Osteocyte (in vitro differentiated cells): ENCODE results near the gene RHOF. TPM values are rescaled to one million over a fixed set of nuclear protein-coding genes. Genes with fewer than 3 reads are reported as not detected.

Source experiments
- DNase-seq: peaks from one replicate; pipeline ENCODE4 v3.0.0; 2021; ENCODE audit warnings: mixed read lengths; ENCODE audit not compliant: unreplicated experiment; ENCODE audit errors: extremely low spot score
- H3K27ac Mint-ChIP-seq: one replicate; pipeline ENCODE4 v1.8.0; 2021; ENCODE audit warnings: mild to moderate bottlenecking, mixed read lengths; ENCODE audit not compliant: unreplicated experiment
- H3K27me3 Mint-ChIP-seq: one replicate; pipeline ENCODE4 v1.8.0; 2021; ENCODE audit warnings: mixed read lengths; ENCODE audit not compliant: unreplicated experiment
- H3K36me3 Mint-ChIP-seq: one replicate; pipeline ENCODE4 v1.8.0; 2021; ENCODE audit warnings: mixed read lengths; ENCODE audit not compliant: unreplicated experiment
- H3K4me1 Mint-ChIP-seq: one replicate; pipeline ENCODE4 v1.8.0; 2021; ENCODE audit warnings: mixed read lengths; ENCODE audit not compliant: unreplicated experiment
- H3K4me3 Mint-ChIP-seq: one replicate; pipeline ENCODE4 v1.8.0; 2021; ENCODE audit warnings: mild to moderate bottlenecking, moderate library complexity, mixed read lengths; ENCODE audit not compliant: unreplicated experiment
- H3K9me3 Mint-ChIP-seq: one replicate; pipeline ENCODE4 v1.8.0; 2021; ENCODE audit warnings: mixed read lengths; ENCODE audit not compliant: unreplicated experiment
- CTCF ChIP-seq: fragments of 200-600 bp; sonication (generic); IDR thresholded peaks from 2 replicates; pipeline ENCODE4 v1.5.0; 2021; ENCODE audit warnings: antibody characterized with exemption, mild to moderate bottlenecking, moderate library complexity
- total RNA-seq: library from RNA; stranded (reverse); gene quantifications from 2 replicates; pipeline ENCODE4 v1.2.1, GENCODE V29; 2021

RHOF gene
- total RNA-seq, 1 donor from 2014 or later, result 11.3 TPM

- peaks cover 52% of the 10 kb centered on the region for H3K36me3 Mint-ChIP-seq
- DNase-seq, result no peak
- H3K27ac Mint-ChIP-seq, result no peak overlapping the region
- H3K9me3 Mint-ChIP-seq, result no peaks in the 10 kb centered on the region
- no peak for TF ChIP-seq CTCF
- H3K4me3 Mint-ChIP-seq, result no peak overlapping the region
- H3K4me1 Mint-ChIP-seq, result no peaks in the 10 kb centered on the region
- no peaks in the 10 kb centered on the region for H3K27me3 Mint-ChIP-seq
These were observed 34.8 kb upstream of the RHOF start for GRCh38 chr12:121828306-121828705.

GRCh38 chr12:121827351-121828099, 34.0 kb upstream of the RHOF start:
- Mint-ChIP-seq H3K36me3 (peaks cover 50% of the 10 kb centered on the region), H3K9me3 (no peaks in the 10 kb centered on the region), H3K4me3 (no peak overlapping the region), H3K27ac (no peak overlapping the region), H3K4me1 (no peaks in the 10 kb centered on the region), H3K27me3 (no peaks in the 10 kb centered on the region)
- no peak for DNase-seq
- no peak for TF ChIP-seq CTCF

GRCh38 chr12:121826318-121827150, 33.0 kb upstream of the RHOF start:
- H3K4me3 Mint-ChIP-seq, result no peak overlapping the region

GRCh38 chr12:121825041-121825523, 31.6 kb upstream of the RHOF start:
- Mint-ChIP-seq H3K27me3 (no peaks in the 10 kb centered on the region), H3K27ac (no peak overlapping the region), H3K4me1 (no peaks in the 10 kb centered on the region), H3K9me3 (no peaks in the 10 kb centered on the region), H3K4me3 (no peak overlapping the region), H3K36me3 (peaks cover 35% of the 10 kb centered on the region)
- TF ChIP-seq CTCF, result no peak
- DNase-seq, result no peak

More at GRCh38 chr12:121826318-121827150, 33.0 kb upstream of the RHOF start:
- H3K27me3 Mint-ChIP-seq, result no peaks in the 10 kb centered on the region
- peaks cover 40% of the 10 kb centered on the region for H3K36me3 Mint-ChIP-seq
- H3K4me1 Mint-ChIP-seq, result no peaks in the 10 kb centered on the region
- no peaks in the 10 kb centered on the region for H3K9me3 Mint-ChIP-seq
- DNase-seq, result no peak
- no peak for TF ChIP-seq CTCF
- no peak overlapping the region for H3K27ac Mint-ChIP-seq

- H3K9me3 Mint-ChIP-seq, result no peaks in the 10 kb centered on the region
- H3K27me3 Mint-ChIP-seq, result no peaks in the 10 kb centered on the region
- H3K4me3 Mint-ChIP-seq, result no peak overlapping the region
- H3K36me3 Mint-ChIP-seq, result peaks cover 33% of the 10 kb centered on the region
- TF ChIP-seq CTCF, result no peak
- DNase-seq, result no peak
- H3K4me1 Mint-ChIP-seq, result no peaks in the 10 kb centered on the region
- H3K27ac Mint-ChIP-seq, result no peak overlapping the region
These were observed 30.2 kb upstream of the RHOF start for GRCh38 chr12:121823727-121824115.
